H1 (cell line): ENCODE results near the gene SEMG2. TPM values are rescaled to one million over a fixed set of nuclear protein-coding genes. Genes with fewer than 3 reads are reported as not detected.
A peak's percentile ranks its signal among the peaks of the same experiment; 100 is the strongest.

ENCODE experiments used
- CTCF ChIP-seq, 3 experiments: IDR thresholded peaks; 1 replicate in 2 of 3; 2 replicates in 1 of 3; pipeline versions ENCODE4 v1.5.1 to v1.6.1; 2011; ENCODE audit warnings: low read length in 3 of 3, mild to moderate bottlenecking in 3 of 3, inconsistent platforms in 2 of 3, low read depth in 1 of 3, moderate library complexity in 1 of 3; ENCODE audit not compliant: insufficient read depth in 1 of 3; ENCODE audit errors: control extremely low read depth in 1 of 3
- E2F6 ChIP-seq: IDR thresholded peaks from 2 replicates; pipeline ENCODE4 v1.6.1; 2012; ENCODE audit warnings: inconsistent platforms
- PHF8 ChIP-seq: fragments of 200-600 bp; sonication (generic); conservative IDR thresholded peaks from 2 replicates; pipeline ENCODE4 v1.7.1; 2012; ENCODE audit warnings: low read depth, mild to moderate bottlenecking, inconsistent platforms, low read length, moderate library complexity
- SAP30 ChIP-seq: fragments of 300-600 bp; sonication (generic); IDR thresholded peaks from 2 replicates; pipeline ENCODE4 v1.7.1; 2012; ENCODE audit warnings: low read length, moderate library complexity, mild to moderate bottlenecking, inconsistent platforms; ENCODE audit not compliant: insufficient read depth, insufficient replicate concordance
- SIN3A ChIP-seq, 2 experiments: IDR thresholded peaks in 1 of 2; conservative IDR thresholded peaks in 1 of 2; 2 replicates each; pipeline ENCODE4 v1.6.1; 2011 to 2012; ENCODE audit warnings: low read length in 2 of 2, improper control_type of control experiment in 1 of 2, low read depth in 1 of 2, mild to moderate bottlenecking in 1 of 2
- SP4 ChIP-seq: IDR thresholded peaks from 2 replicates; pipeline ENCODE4 v1.6.1; 2012; ENCODE audit warnings: low read length, inconsistent platforms
- TAF1 ChIP-seq: IDR thresholded peaks from 2 replicates; pipeline ENCODE4 v1.6.1; 2011; ENCODE audit warnings: mild to moderate bottlenecking, low read depth, low read length
- TAF7 ChIP-seq: optimal IDR thresholded peaks from 2 replicates; pipeline ENCODE3; 2011; ENCODE audit warnings: low read depth, mild to moderate bottlenecking, inconsistent platforms, low read length, moderate library complexity, borderline replicate concordance
- TBP ChIP-seq: IDR thresholded peaks from 2 replicates; pipeline ENCODE4 v1.6.1; 2011; ENCODE audit warnings: low read depth, low read length, improper control_type of control experiment
- YY1 ChIP-seq: IDR thresholded peaks from 2 replicates; pipeline ENCODE4 v1.6.1; 2011; ENCODE audit warnings: low read depth, mild to moderate bottlenecking, low read length
- ZNF274 ChIP-seq: IDR thresholded peaks from 2 replicates; pipeline ENCODE4 v1.7.0; 2012; ENCODE audit warnings: low read length, borderline replicate concordance; ENCODE audit errors: extremely low read depth
- polyA plus RNA-seq, 7 experiments: library from polyadenylated mRNA; depleted of rRNA in 3 of 7; stranded (reverse) in 5 of 7; unstranded in 2 of 7; fragments of >200 nt in 5 of 7; fragments of 200-250 nt in 2 of 7; gene quantifications; 1 replicate in 5 of 7; 2 replicates in 1 of 7; 4 replicates in 1 of 7; pipeline versions ENCODE4 v1.2.1 to v1.2.3, GENCODE V29; 2011 to 2013; ENCODE audit warnings: missing spikeins in 2 of 7, mixed read lengths in 2 of 7
- total RNA-seq: library from RNA; stranded (reverse); fragmentation: NEBNext Ultra II Directional; extraction: Animal tissue kit (Norgen Biotek cat#: 25700); gene quantifications from 2 replicates; pipeline ENCODE4 v1.2.1, GENCODE V29; 2021

Gene SEMG2
- total and polyA plus RNA-seq, 2 of the 8 experiments (the other 6 are each of a cell fraction or from before 2014, with no cell fraction given) = not detected

GRCh38 chr20:45235995-45236394, 14.8 kb downstream of the SEMG2 start (continued):
- TF ChIP-seq CTCF (IDR thresholded peaks at IDR 0.05; ENCODE audit: control extremely low read depth in 1 of 3, insufficient read depth in 1 of 3, low read depth in 1 of 3, low read length in 3 of 3) (peak; percentile 94 to 98 (median 94)), TBP (0 out of 2 replicates have a peak, but pooled peaks have one; percentile 14), TAF7 (no peak), E2F6 (no peak), PHF8 (no peak), SP4 (no peak), YY1 (peak; percentile 92), TAF1 (no peak), SIN3A (conservative IDR thresholded peaks at IDR 0.05 in 1 of 2, IDR thresholded peaks at IDR 0.05 in 1 of 2; ENCODE audit: low read depth in 1 of 2, low read length in 2 of 2) (no peak), SAP30 (no peak), ZNF274 (no peak)
